ENCODE measurements around the gene C5orf34.

GRCh38 chr5:43514025-43514424 lies 923 bp downstream of the C5orf34 start:
- TF ChIP-seq CTCF (IDR thresholded peaks at IDR 0.05) (no peak), POLR2A (IDR thresholded peaks at IDR 0.05) (no peak)
